RWPE1 (cell line): ENCODE data around the gene HIVEP3.

Source experiments
- CTCF ChIA-PET: fragments of 350-600 bp; sonication (Branson Sonifier 250); formaldehyde crosslinking; extraction: SDS; loops from one replicate; lab custom pipeline; 2021; lab: Yijun Ruan, JAX
- POLR2A ChIA-PET: fragments of 400-600 bp; formaldehyde crosslinking; extraction: SDS; loops from one replicate; lab custom pipeline; 2020; ENCODE audit warnings: antibody characterized with exemption; ENCODE audit not compliant: low non-redundant PET; lab: Yijun Ruan, JAX
- DNase-seq: peaks from one replicate; pipeline ENCODE4 v3.0.0; 2012; ENCODE audit warnings: low spot score
- H3K27ac ChIP-seq: fragments of 450-650 bp; 2 replicates; pipeline ENCODE4 v1.5.1; 2017
- CTCF ChIP-seq: fragments of 450-650 bp; conservative IDR thresholded peaks from 2 replicates; pipeline ENCODE4 v1.5.1; 2017; ENCODE audit warnings: low read depth, mild to moderate bottlenecking

Gene HIVEP3

GRCh38 chr1:41875487-41875886 is 43.2 kb downstream of the HIVEP3 start:
- TF ChIP-seq CTCF, result no peak
- DNase-seq, result no peak
- POLR2A ChIA-PET, result interaction anchor here (0.7 kb wide), 1 partner anchor 10 kb away, joined by 3 read pairs; no protein-coding TSS in a partner anchor
- no peak overlapping the region for H3K27ac ChIP-seq
- CTCF ChIA-PET, result no interaction called here

GRCh38 chr1:41874903-41875411 is 43.8 kb downstream of the HIVEP3 start:
- no peak for TF ChIP-seq CTCF
- ChIA-PET CTCF (no interaction called here), POLR2A (no interaction called here)
- no peak for DNase-seq
- no peak overlapping the region for H3K27ac ChIP-seq

- no peak overlapping the region for H3K27ac ChIP-seq
- no peak for TF ChIP-seq CTCF
- ChIA-PET CTCF (no interaction called here), POLR2A (no interaction called here)
- DNase-seq, result no peak
These were observed 44.5 kb downstream of the HIVEP3 start for GRCh38 chr1:41874151-41874719.

GRCh38 chr1:41872074-41872473 is 46.6 kb downstream of the HIVEP3 start:
- DNase-seq, result no peak
- POLR2A ChIA-PET, result no interaction called here
- H3K27ac ChIP-seq, result no peak overlapping the region
- CTCF ChIA-PET, result no interaction called here
- no peak for TF ChIP-seq CTCF

GRCh38 chr1:41870076-41870562 is 48.6 kb downstream of the HIVEP3 start:
- no peak for TF ChIP-seq CTCF
- CTCF ChIA-PET, result no interaction called here
- no peak overlapping the region for H3K27ac ChIP-seq
- DNase-seq, result peak; percentile 86
- POLR2A ChIA-PET, result no interaction called here

- CTCF ChIA-PET, result interaction anchor here (0.5 kb wide), 1 partner anchor 27 kb away, joined by 4 read pairs; no protein-coding TSS in a partner anchor
- TF ChIP-seq CTCF, result no peak
- no peak for DNase-seq
- no peak overlapping the region for H3K27ac ChIP-seq
- POLR2A ChIA-PET, result no interaction called here
These were observed 50.3 kb downstream of the HIVEP3 start for GRCh38 chr1:41868241-41868998.
